ENCODE data around the gene SPRYD4.

- TF ChIP-seq, protein P1, sequence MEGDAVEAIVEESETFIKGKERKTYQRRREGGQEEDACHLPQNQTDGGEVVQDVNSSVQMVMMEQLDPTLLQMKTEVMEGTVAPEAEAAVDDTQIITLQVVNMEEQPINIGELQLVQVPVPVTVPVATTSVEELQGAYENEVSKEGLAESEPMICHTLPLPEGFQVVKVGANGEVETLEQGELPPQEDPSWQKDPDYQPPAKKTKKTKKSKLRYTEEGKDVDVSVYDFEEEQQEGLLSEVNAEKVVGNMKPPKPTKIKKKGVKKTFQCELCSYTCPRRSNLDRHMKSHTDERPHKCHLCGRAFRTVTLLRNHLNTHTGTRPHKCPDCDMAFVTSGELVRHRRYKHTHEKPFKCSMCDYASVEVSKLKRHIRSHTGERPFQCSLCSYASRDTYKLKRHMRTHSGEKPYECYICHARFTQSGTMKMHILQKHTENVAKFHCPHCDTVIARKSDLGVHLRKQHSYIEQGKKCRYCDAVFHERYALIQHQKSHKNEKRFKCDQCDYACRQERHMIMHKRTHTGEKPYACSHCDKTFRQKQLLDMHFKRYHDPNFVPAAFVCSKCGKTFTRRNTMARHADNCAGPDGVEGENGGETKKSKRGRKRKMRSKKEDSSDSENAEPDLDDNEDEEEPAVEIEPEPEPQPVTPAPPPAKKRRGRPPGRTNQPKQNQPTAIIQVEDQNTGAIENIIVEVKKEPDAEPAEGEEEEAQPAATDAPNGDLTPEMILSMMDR (IDR thresholded peaks at IDR 0.05; ENCODE audit: low read length), result no peak
- no peak for TF ChIP-seq EZH2 (IDR thresholded peaks at IDR 0.05; ENCODE audit: borderline replicate concordance, low read length)
Observed at GRCh38 chr12:56520506-56520905, 52.1 kb downstream of the SPRYD4 start.

All from OCI-LY1 (cell line).